NCI-H1417 treated with DMSO at 0.1 percent for 48 hours (cell line): ENCODE measurements around the gene NRXN3.

ENCODE experiments used
- DNase-seq: peaks from one replicate; lab custom pipeline; 2025; lab: John Stamatoyannopoulos, UW

NRXN3 gene

GRCh38 chr14:78644824-78645559 lies 474.8 kb downstream of the NRXN3 start:
- no peak for DNase-seq

GRCh38 chr14:78652727-78653126 lies 482.6 kb downstream of the NRXN3 start:
- DNase-seq: no peak

- no peak for DNase-seq
Measured at GRCh38 chr14:78653173-78653572, 483.0 kb downstream of the NRXN3 start.

- no peak for DNase-seq
Measured at GRCh38 chr14:78657451-78657850, 487.3 kb downstream of the NRXN3 start.

GRCh38 chr14:78664841-78665240 lies 494.7 kb downstream of the NRXN3 start:
- DNase-seq: no peak

- no peak for DNase-seq
Measured at GRCh38 chr14:78666336-78667056, 496.3 kb downstream of the NRXN3 start.

- no peak for DNase-seq
Measured at GRCh38 chr14:78667141-78667540, 497.0 kb downstream of the NRXN3 start.

GRCh38 chr14:78673845-78674244 lies 503.7 kb downstream of the NRXN3 start:
- no peak for DNase-seq

GRCh38 chr14:78674820-78675219 lies 504.6 kb downstream of the NRXN3 start:
- DNase-seq: no peak

- DNase-seq: no peak
Measured at GRCh38 chr14:78683206-78683605, 513.0 kb downstream of the NRXN3 start.

GRCh38 chr14:78683981-78684380 lies 513.8 kb downstream of the NRXN3 start:
- DNase-seq: no peak

- no peak for DNase-seq
Measured at GRCh38 chr14:78688503-78688902, 518.3 kb downstream of the NRXN3 start.

- no peak for DNase-seq
Measured at GRCh38 chr14:78690836-78691235, 520.7 kb downstream of the NRXN3 start.

- no peak for DNase-seq
Measured at GRCh38 chr14:78697341-78697740, 527.2 kb downstream of the NRXN3 start.

GRCh38 chr14:78698991-78699390 lies 528.8 kb downstream of the NRXN3 start:
- DNase-seq: no peak

- no peak for DNase-seq
Measured at GRCh38 chr14:78700236-78700635, 530.1 kb downstream of the NRXN3 start.

- no peak for DNase-seq
Measured at GRCh38 chr14:78701246-78701645, 531.1 kb downstream of the NRXN3 start.

- no peak for DNase-seq
Measured at GRCh38 chr14:78704965-78705364, 534.8 kb downstream of the NRXN3 start.

- DNase-seq: no peak
Measured at GRCh38 chr14:78705989-78706388, 535.8 kb downstream of the NRXN3 start.

GRCh38 chr14:78709795-78710557 lies 539.8 kb downstream of the NRXN3 start:
- DNase-seq: no peak

GRCh38 chr14:78710963-78711362 lies 540.8 kb downstream of the NRXN3 start:
- DNase-seq: no peak

GRCh38 chr14:78713716-78714115 lies 543.5 kb downstream of the NRXN3 start:
- no peak for DNase-seq

GRCh38 chr14:78714711-78715110 lies 544.5 kb downstream of the NRXN3 start:
- DNase-seq: no peak
